ENCODE results near the gene TDP1. TPM values are rescaled to one million over a fixed set of nuclear protein-coding genes. Genes with fewer than 3 reads are reported as not detected.

The TDP1 gene
- total and polyA plus RNA-seq, 2 of the 13 experiments (the other 11 are each of a cell fraction or from before 2014, with no cell fraction given) = 16.4 to 31.2 TPM

DNA sequence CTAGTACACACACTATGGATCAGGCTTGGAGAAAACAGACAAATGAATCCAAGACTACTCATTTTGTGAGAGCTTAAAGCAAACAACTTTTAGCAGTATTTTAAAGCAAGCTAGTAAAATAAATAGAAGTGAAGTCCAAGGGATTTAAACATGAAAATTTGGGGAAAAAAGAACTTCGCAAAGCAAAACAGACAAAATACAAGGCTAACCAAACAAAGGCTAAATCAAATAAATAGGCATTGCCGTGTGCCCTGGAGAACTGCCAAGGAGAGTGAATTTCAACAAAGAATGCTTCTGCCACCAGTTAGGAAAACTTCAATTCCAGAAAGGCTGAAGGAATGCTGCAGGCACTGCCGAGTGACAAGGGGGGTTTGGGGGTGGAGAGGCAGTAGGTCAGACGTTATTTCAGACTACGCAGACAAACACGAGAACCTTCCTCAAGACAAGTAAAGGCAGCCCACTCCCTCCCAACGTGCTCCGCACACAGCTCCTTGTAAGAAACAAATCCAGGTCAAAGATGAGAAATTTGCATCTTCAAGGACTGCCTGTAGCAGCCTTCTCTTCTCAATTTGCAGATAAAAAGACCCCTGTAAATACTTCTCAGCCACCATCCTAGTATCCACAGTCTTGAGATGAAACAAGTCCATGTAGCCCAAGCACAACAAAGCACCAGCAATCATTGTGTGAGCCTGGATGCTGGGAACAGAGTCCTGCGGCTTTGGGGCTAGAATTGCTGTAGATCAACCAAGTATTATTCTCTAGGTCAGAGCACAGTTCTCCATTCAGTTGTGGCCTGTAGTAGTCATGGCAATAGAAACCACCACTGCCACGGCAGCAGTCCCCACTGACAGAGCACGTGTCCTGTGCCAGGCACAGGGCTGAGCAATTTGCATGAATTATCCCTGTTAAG lies 44.5 kb upstream of the TDP1 start (continued):
- no peak for TF ChIP-seq HNRNPUL1 (IDR thresholded peaks at IDR 0.05; ENCODE audit: low read depth, low read length)
- TF ChIP-seq THYN1 (CRISPR knock-in tag; IDR thresholded peaks at IDR 0.05; ENCODE audit: borderline replicate concordance, low read depth) = no peak
- TF ChIP-seq ZSCAN22 (CRISPR knock-in tag; IDR thresholded peaks at IDR 0.05) = no peak
- TF ChIP-seq NFE2 (CRISPR knock-in tag; IDR thresholded peaks at IDR 0.05) = no peak
- no peak for TF ChIP-seq FOSL1 (CRISPR knock-in tag; IDR thresholded peaks at IDR 0.05; ENCODE audit: borderline replicate concordance)
- no peak for TF ChIP-seq ZNF280B (CRISPR knock-in tag; IDR thresholded peaks at IDR 0.05; ENCODE audit: borderline replicate concordance)
- TF ChIP-seq ZBTB40 (IDR thresholded peaks at IDR 0.05) = no peak
- no peak; the same call in 1 of the 2 replicates for TF ChIP-seq ZBTB40 (CRISPR knock-in tag; IDR thresholded peaks at IDR 0.05)
- no peak for TF ChIP-seq ZKSCAN1 (IDR thresholded peaks at IDR 0.05; ENCODE audit: low read length)
- no peak for TF ChIP-seq ZNF709 (CRISPR knock-in tag; IDR thresholded peaks at IDR 0.05)
- TF ChIP-seq ZFX (CRISPR knock-in tag; IDR thresholded peaks at IDR 0.05; ENCODE audit: low read depth) = peak; percentile 39; the same call in 1 of the 2 replicates
- TF ChIP-seq, protein P1, sequence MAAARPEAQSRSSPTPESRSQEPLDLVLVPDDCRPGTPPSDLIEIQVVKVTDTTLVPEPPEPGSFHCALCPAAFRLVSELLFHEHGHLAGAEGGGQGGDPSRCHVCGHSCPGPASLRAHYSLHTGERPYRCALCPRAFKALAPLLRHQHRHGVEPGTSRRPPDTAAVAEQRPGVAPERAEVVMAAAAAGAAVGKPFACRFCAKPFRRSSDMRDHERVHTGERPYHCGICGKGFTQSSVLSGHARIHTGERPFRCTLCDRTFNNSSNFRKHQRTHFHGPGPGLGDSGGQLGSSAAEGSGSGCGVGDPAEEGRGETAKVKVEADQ (CRISPR knock-in tag; IDR thresholded peaks at IDR 0.05; ENCODE audit: borderline replicate concordance) = no peak
- no peak for TF ChIP-seq PRPF4 (IDR thresholded peaks at IDR 0.05; ENCODE audit: low read depth, low read length, poor library complexity, severe bottlenecking)
- no peak for TF ChIP-seq RXRA (CRISPR knock-in tag; IDR thresholded peaks at IDR 0.05)
- TF ChIP-seq KLF15 (CRISPR knock-in tag; IDR thresholded peaks at IDR 0.05; ENCODE audit: borderline replicate concordance) = no peak; the same call in 1 of the 2 replicates
- TF ChIP-seq REL (CRISPR knock-in tag; conservative IDR thresholded peaks at IDR 0.05) = no peak
- no peak for TF ChIP-seq ZNF724P (CRISPR knock-in tag; IDR thresholded peaks at IDR 0.05; ENCODE audit: borderline replicate concordance)
- no peak for TF ChIP-seq ZNF883 (CRISPR knock-in tag; IDR thresholded peaks at IDR 0.05; ENCODE audit: not compliant biosample characterization)

All from HepG2 (cell line).